ENCODE data around the gene KCTD11. TPM values are rescaled to one million over a fixed set of nuclear protein-coding genes. Genes with fewer than 3 reads are reported as not detected.

Gene KCTD11
- total RNA-seq, 1 experiment from 2014 or later: 3.8 TPM

- intact Hi-C loops (cut with micrococcal nuclease; ENCODE audit: unreplicated experiment): no loop called here
- Histone ChIP-seq H3K9me3 (ENCODE audit: low read depth, low read length, poor library complexity, severe bottlenecking) (no peaks in the 10 kb centered on the region), H3K4me3 (ENCODE audit: low read depth, low read length, poor library complexity, severe bottlenecking) (no peak overlapping the region), H3K27ac (ENCODE audit: low read depth, low read length, poor library complexity, severe bottlenecking) (no peak overlapping the region), H3K36me3 (ENCODE audit: insufficient read depth, low read length, poor library complexity, severe bottlenecking) (peaks cover 56% of the 10 kb centered on the region), H3K27me3 (replicated peaks; ENCODE audit: insufficient read depth, low read depth, low read length, poor library complexity) (no peaks in the 10 kb centered on the region), H3K4me1 (ENCODE audit: insufficient read depth, low read length, poor library complexity, severe bottlenecking) (peaks cover 8% of the 10 kb centered on the region)
- ChIA-PET CTCF (no interaction called here), POLR2A (ENCODE audit: low non-redundant PET) (no interaction called here)
- no TSS peak for BruUV-seq (replicated peaks)
- TF ChIP-seq CTCF (conservative IDR thresholded peaks at IDR 0.05; ENCODE audit: low read depth, low read length) (no peak), EZH2 (IDR thresholded peaks at IDR 0.05; ENCODE audit: borderline replicate concordance, low read depth, low read length, poor library complexity, severe bottlenecking) (no peak)
- DNase-seq (ENCODE audit: low spot score): no peak
These were observed 34.7 kb upstream of the KCTD11 start for GRCh38 chr17:7317161-7317803.

- Histone ChIP-seq H3K36me3 (ENCODE audit: insufficient read depth, low read length, poor library complexity, severe bottlenecking) (peaks cover 56% of the 10 kb centered on the region), H3K4me1 (ENCODE audit: insufficient read depth, low read length, poor library complexity, severe bottlenecking) (peaks cover 8% of the 10 kb centered on the region), H3K27me3 (replicated peaks; ENCODE audit: insufficient read depth, low read depth, low read length, poor library complexity) (no peaks in the 10 kb centered on the region), H3K27ac (ENCODE audit: low read depth, low read length, poor library complexity, severe bottlenecking) (no peak overlapping the region), H3K9me3 (ENCODE audit: low read depth, low read length, poor library complexity, severe bottlenecking) (no peaks in the 10 kb centered on the region), H3K4me3 (ENCODE audit: low read depth, low read length, poor library complexity, severe bottlenecking) (no peak overlapping the region)
- BruUV-seq (replicated peaks): no TSS peak
- DNase-seq (ENCODE audit: low spot score): no peak
- CTCF ChIA-PET: no interaction called here
- intact Hi-C loops (cut with micrococcal nuclease; ENCODE audit: unreplicated experiment): no loop called here
- TF ChIP-seq CTCF (conservative IDR thresholded peaks at IDR 0.05; ENCODE audit: low read depth, low read length) (no peak), EZH2 (IDR thresholded peaks at IDR 0.05; ENCODE audit: borderline replicate concordance, low read depth, low read length, poor library complexity, severe bottlenecking) (no peak)
- POLR2A ChIA-PET (ENCODE audit: low non-redundant PET): no interaction called here
These were observed 33.7 kb upstream of the KCTD11 start for GRCh38 chr17:7318121-7318860.

GRCh38 chr17:7321466-7321865 lies 30.5 kb upstream of the KCTD11 start:
- H3K27me3 ChIP-seq (replicated peaks; ENCODE audit: insufficient read depth, low read depth, low read length, poor library complexity): no peaks in the 10 kb centered on the region
- DNase-seq (ENCODE audit: low spot score): no peak
- intact Hi-C loops (cut with micrococcal nuclease; ENCODE audit: unreplicated experiment): no loop called here
- H3K27ac ChIP-seq (ENCODE audit: low read depth, low read length, poor library complexity, severe bottlenecking): no peak overlapping the region
- H3K4me3 ChIP-seq (ENCODE audit: low read depth, low read length, poor library complexity, severe bottlenecking): no peak overlapping the region
- no TSS peak for BruUV-seq (replicated peaks)
- peaks cover 70% of the 10 kb centered on the region for H3K36me3 ChIP-seq (ENCODE audit: insufficient read depth, low read length, poor library complexity, severe bottlenecking)
- no peaks in the 10 kb centered on the region for H3K4me1 ChIP-seq (ENCODE audit: insufficient read depth, low read length, poor library complexity, severe bottlenecking)
- CTCF ChIA-PET: no interaction called here
- H3K9me3 ChIP-seq (ENCODE audit: low read depth, low read length, poor library complexity, severe bottlenecking): no peaks in the 10 kb centered on the region
- TF ChIP-seq CTCF (conservative IDR thresholded peaks at IDR 0.05; ENCODE audit: low read depth, low read length) (no peak), EZH2 (IDR thresholded peaks at IDR 0.05; ENCODE audit: borderline replicate concordance, low read depth, low read length, poor library complexity, severe bottlenecking) (no peak)
- POLR2A ChIA-PET (ENCODE audit: low non-redundant PET): no interaction called here

All from A673 (cell line).